Muscle of leg (tissue), 11 donors: ENCODE results near the gene ELAVL1. TPM values are rescaled to one million over a fixed set of nuclear protein-coding genes. Genes with fewer than 3 reads are reported as not detected.
A peak's percentile ranks its signal among the peaks of the same experiment; 100 is the strongest.

Experiments used
- DNase-seq: peaks from one replicate; pipeline ENCODE4 v3.0.0; 2013
- H3K27ac ChIP-seq: one replicate; pipeline ENCODE4 v1.5.1; 2013; ENCODE audit warnings: mild to moderate bottlenecking, low read length, control low read depth
- H3K27me3 ChIP-seq: one replicate; pipeline ENCODE4 v1.6.1; 2013; ENCODE audit warnings: low read length; ENCODE audit not compliant: control insufficient read depth, insufficient read depth
- H3K36me3 ChIP-seq: one replicate; pipeline ENCODE4 v1.6.1; 2013; ENCODE audit warnings: low read length; ENCODE audit not compliant: control insufficient read depth, insufficient read depth
- H3K4me1 ChIP-seq: one replicate; pipeline ENCODE4 v1.6.1; 2013; ENCODE audit warnings: low read length; ENCODE audit not compliant: control insufficient read depth, insufficient read depth
- H3K4me3 ChIP-seq: one replicate; pipeline ENCODE4 v1.5.1; 2013; ENCODE audit warnings: low read length, control low read depth
- H3K9me3 ChIP-seq: replicated peaks from 2 replicates; pipeline ENCODE4 v1.6.1; 2013; ENCODE audit warnings: low read depth, low read length; ENCODE audit not compliant: control insufficient read depth
- WGBS: methylation state at CpG from one replicate; pipeline ENCODE4 v1.1.5; 2013; ENCODE audit warnings: missing lambda C conversion rate; ENCODE audit not compliant: insufficient coverage; 5-methylcytosine and 5-hydroxymethylcytosine counted together
- polyA plus RNA-seq, 8 donors: library from polyadenylated mRNA; unstranded; fragments of 120-200 nt; gene quantifications; one replicate each; pipeline versions ENCODE4 v1.2.1 to v1.2.3, GENCODE V29; 2013; ENCODE audit warnings: inconsistent platforms in 1 of 8, low replicate concordance in 1 of 8; ENCODE audit not compliant: insufficient read length in 8 of 8, insufficient read depth in 1 of 8
- total RNA-seq: library from RNA; stranded (reverse); fragments of 120-200 nt; gene quantifications from one replicate; pipeline ENCODE4 v1.2.4, GENCODE V29; 2013

Gene ELAVL1
- total and polyA plus RNA-seq, 9 donors, result 36.7 to 67.4 (median 56.7) TPM

DNA sequence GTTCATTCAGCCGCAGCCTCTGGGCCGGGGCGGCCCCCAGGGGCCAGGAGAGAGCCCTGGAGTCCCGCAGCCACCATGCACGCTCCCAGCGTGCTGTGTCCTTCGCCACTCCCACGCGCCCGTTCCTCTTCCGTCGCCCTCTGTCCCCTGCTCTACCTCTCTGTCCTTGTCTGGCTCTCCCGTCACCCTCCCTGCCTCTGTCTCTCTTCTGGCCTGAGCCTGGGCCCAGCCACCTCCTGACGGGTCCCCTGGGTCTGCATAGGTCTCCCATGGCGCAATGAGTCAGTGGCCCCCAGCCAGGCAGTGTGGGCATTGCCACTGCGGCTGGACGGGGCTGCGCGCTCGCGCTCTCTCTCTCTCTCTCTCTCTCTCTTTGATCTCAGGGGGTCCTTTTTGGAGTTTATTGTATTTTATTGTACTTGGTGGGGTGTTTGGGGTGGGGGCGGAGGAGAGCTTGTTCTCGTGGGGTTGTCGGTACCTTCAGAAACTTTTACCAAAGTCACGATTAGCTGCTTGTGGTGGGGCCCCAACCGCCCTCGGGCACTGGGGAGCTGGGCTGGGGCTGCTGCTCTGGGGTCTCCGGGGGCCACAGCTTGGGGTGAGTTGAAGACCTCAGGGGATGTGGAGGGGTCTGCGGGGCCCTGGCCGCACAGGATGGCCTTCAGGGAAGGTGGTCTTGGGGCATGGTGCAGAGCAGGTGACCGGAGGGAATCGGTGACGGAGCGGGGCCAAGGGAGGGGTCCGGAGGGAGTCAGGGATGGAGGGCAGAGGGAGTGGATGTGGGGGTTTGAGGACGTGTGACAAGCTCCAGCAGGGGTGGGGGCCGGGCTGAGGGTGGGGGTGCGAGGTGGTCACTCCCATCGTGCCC is 92.5 kb downstream of the ELAVL1 start:
- Histone ChIP-seq H3K36me3 (peaks cover 42% of the 10 kb centered on the region), H3K4me1 (peaks cover 20% of the 10 kb centered on the region), H3K27ac (no peak overlapping the region), H3K4me3 (no peak overlapping the region), H3K9me3 (no peaks in the 10 kb centered on the region), H3K27me3 (peaks cover 45% of the 10 kb centered on the region)
- WGBS, result 92% methylated on average over 22 of the region's 39 CpGs
- peak; percentile 8 for DNase-seq

DNA sequence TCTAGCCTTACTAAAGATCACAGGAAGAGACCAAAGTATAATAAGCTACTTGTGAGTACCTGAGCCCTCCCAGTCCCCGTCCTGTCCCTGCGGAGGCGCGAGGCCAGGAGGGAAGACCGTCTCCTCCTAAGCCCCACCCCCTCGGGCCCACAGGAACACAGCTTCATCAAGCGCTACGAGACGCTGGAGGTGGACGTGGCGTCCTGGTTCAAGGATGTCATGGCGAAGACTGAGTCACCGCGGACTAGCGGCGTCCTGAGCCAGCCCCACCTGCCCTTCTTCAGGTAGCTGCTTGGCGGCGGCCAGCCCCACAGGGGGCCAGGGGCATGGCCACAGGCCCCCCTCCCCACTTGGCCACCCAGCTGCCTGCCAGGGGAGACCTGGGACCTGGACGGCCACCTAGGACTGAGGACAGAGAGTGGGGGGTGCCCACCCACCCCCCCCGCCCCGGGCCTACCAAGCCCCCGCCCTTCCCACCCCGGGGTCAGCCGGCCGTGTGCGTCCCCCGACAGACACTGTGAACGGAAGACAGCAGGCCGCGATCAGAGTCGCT is 93.2 kb downstream of the ELAVL1 start:
- Histone ChIP-seq H3K36me3 (peaks cover 42% of the 10 kb centered on the region), H3K27ac (no peak overlapping the region), H3K9me3 (no peaks in the 10 kb centered on the region), H3K4me1 (peaks cover 18% of the 10 kb centered on the region), H3K27me3 (peaks cover 38% of the 10 kb centered on the region), H3K4me3 (no peak overlapping the region)
- DNase-seq, result no peak
- 82% methylated on average over 27 of the region's 31 CpGs for WGBS

DNA sequence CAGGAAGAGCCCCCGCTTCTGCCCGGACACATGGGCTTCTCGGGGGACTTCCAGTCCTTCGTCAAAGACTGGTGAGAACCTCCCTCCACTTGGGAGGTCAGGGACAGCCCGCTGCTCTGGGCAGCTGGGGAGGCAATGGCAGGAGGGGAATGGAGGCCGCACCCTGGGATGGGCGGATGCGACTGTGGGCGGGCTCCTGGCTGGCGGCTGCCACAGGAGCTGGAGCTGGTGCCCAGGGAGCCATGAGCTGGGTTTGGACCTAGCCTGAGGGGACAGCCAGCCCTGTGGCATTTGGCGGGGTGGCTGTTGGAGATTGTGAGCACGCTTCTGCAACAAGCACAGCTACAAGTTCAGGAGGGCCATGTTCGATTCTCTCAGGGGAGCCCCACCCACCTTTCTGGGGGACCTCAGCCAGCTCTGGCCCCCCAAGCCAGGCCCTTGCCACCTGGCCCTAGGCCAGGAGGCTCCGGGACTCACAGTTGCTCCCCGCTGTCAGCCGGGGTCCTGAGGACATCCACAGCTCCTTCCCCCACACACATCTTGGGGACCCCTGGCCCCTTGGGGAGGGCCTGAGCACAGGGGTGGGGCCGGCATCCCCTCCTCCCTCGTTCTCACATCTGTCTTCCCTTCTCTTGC is 93.8 kb downstream of the ELAVL1 start:
- no peaks in the 10 kb centered on the region for H3K9me3 ChIP-seq
- DNase-seq, result no peak
- H3K27ac ChIP-seq, result no peak overlapping the region
- peaks cover 42% of the 10 kb centered on the region for H3K36me3 ChIP-seq
- H3K4me3 ChIP-seq, result no peak overlapping the region
- H3K4me1 ChIP-seq, result peaks cover 14% of the 10 kb centered on the region
- peaks cover 32% of the 10 kb centered on the region for H3K27me3 ChIP-seq
- 93% methylated on average over 13 of the region's 18 CpGs for WGBS

DNA sequence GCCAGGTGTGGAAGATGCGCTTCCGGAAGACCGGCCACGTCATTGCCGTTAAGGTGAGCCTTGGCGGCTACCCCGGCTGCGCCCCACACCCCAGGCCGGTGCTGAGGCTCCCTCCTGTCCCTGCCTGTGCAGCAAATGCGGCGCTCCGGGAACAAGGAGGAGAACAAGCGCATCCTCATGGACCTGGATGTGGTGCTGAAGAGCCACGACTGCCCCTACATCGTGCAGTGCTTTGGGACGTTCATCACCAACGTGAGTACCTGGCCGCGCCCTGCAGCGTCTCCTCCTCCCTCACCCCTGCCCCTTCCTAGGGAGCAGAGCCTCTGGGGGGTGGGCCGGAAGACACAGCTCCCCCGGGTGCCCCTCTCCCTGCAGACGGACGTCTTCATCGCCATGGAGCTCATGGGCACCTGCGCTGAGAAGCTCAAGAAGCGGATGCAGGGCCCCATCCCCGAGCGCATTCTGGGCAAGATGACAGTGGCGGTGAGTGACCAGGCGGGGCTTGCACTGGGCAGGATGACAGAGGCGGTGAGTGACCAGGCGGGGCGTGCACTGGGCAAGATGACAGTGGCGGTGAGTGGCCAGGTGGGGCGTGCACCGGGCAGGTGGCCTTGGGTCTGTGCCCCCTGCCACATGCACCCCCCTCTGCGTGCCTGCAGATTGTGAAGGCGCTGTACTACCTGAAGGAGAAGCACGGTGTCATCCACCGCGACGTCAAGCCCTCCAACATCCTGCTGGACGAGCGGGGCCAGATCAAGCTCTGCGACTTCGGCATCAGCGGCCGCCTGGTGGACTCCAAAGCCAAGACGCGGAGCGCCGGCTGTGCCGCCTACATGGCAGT is 94.9 kb downstream of the ELAVL1 start:
- H3K27ac ChIP-seq, result no peak overlapping the region
- peaks cover 21% of the 10 kb centered on the region for H3K27me3 ChIP-seq
- H3K9me3 ChIP-seq, result no peaks in the 10 kb centered on the region
- no peak overlapping the region for H3K4me3 ChIP-seq
- no peak for DNase-seq
- WGBS, result 90% methylated on average over 41 of the region's 54 CpGs
- peaks cover 7% of the 10 kb centered on the region for H3K4me1 ChIP-seq
- H3K36me3 ChIP-seq, result peaks cover 50% of the 10 kb centered on the region

DNA sequence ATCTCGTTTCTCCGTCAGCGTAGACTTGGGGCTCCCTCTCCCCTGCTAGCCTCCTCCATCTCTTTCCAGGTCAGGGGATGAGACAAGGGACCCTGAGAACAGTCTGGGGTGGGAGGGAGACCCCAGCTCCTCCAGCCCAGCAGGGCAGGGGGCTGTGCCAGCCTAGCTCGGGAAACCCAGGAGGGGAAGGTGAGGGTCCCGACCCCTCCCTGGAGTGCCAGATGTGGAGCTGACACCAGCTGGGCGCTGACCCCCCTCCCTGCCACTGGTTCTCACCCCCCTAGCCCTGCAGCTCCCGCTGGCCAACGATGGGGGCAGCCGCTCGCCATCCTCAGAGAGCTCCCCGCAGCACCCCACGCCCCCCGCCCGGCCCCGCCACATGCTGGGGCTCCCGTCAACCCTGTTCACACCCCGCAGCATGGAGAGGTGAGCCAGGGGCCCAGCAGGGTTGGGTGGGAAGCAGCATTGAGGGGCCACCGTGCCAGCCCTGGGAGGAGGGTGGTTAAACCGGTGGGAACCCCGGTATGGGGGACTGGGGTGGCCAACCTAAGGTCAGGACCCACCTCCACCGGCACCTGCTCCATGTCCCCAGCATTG is 95.9 kb downstream of the ELAVL1 start:
- H3K36me3 ChIP-seq, result peaks cover 54% of the 10 kb centered on the region
- no peak overlapping the region for H3K27ac ChIP-seq
- peaks cover 11% of the 10 kb centered on the region for H3K27me3 ChIP-seq
- 91% methylated on average over 8 of the region's 21 CpGs for WGBS
- DNase-seq, result peak; percentile 7
- no peak overlapping the region for H3K4me3 ChIP-seq
- no peaks in the 10 kb centered on the region for H3K9me3 ChIP-seq
- peaks cover 17% of the 10 kb centered on the region for H3K4me1 ChIP-seq

DNA sequence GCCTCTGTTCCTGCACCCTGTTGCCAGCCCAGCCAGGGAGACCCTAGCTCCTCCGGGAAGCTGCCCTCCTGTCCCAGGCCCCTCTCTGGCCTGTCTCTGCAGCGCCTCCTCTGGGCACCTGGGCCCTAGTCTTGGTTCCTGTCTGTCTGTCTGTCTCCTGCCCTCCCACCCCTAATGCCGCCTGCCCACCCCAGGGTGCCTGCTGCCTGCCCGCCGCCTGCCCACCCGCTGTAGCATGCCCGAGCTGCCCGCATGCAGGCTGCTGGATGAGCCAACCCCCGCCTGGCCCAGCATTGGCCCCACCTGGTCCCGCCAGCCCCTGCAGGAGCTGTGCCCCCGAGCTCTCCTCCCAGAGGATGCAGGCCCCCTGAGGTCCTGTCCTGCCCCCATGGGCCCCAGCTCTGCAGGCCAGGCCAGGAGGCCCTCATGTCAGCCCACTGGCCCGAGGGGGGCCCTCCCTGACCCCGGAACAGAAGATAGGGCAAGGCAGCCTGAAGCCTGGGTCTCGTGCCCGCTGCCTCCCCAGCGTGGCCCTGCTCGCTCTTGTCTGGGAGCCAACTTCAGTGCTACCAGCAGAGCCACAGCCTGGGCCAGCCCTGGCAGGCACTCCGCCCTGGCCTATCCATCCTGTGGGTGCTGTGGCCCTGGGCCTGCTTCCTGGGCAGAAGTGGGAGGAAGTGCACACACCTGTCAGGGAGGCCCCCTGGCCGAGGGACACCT is 96.5 kb downstream of the ELAVL1 start:
- Histone ChIP-seq H3K27ac (no peak overlapping the region), H3K9me3 (no peaks in the 10 kb centered on the region), H3K4me3 (no peak overlapping the region), H3K27me3 (peaks cover 5% of the 10 kb centered on the region), H3K36me3 (peaks cover 54% of the 10 kb centered on the region), H3K4me1 (peaks cover 20% of the 10 kb centered on the region)
- 79% methylated on average over 11 of the region's 19 CpGs for WGBS
- peak; percentile 6 for DNase-seq

Other genes starting within 250 kb of the ELAVL1 start
- gene CLEC4M, start 242.4 kb downstream of the ELAVL1 start, total RNA-seq, result not detected
- under 1 TPM in 1 of 8 donors, not detected in 7; 0.12 TPM for gene CLEC4M, start 242.4 kb downstream of the ELAVL1 start, polyA plus RNA-seq
- 8.7 TPM for gene EVI5L, start 175.4 kb downstream of the ELAVL1 start, total RNA-seq
- 10 to 100 TPM; 12.1 to 20.0 (median 15.7) TPM for gene EVI5L, start 175.4 kb downstream of the ELAVL1 start, polyA plus RNA-seq
- 0.09 TPM for gene PRR36, start 131.3 kb downstream of the ELAVL1 start, total RNA-seq
- gene PRR36, start 131.3 kb downstream of the ELAVL1 start, polyA plus RNA-seq, result under 1 TPM; 0.20 to 0.96 (median 0.39) TPM
- gene LRRC8E, start 117.1 kb downstream of the ELAVL1 start, total RNA-seq, result 0.13 TPM
- under 1 TPM in 7 of 8 donors, not detected in 1; 0.18 to 0.82 (median 0.31) TPM for gene LRRC8E, start 117.1 kb downstream of the ELAVL1 start, polyA plus RNA-seq
- gene MAP2K7, start 101.8 kb downstream of the ELAVL1 start, total RNA-seq, result 8.0 TPM
- gene MAP2K7, start 101.8 kb downstream of the ELAVL1 start, polyA plus RNA-seq, result 10 to 100 TPM; 19.8 to 26.9 (median 23.3) TPM
- 0.31 TPM for gene TGFBR3L, start 90.8 kb downstream of the ELAVL1 start, total RNA-seq
- under 1 TPM in 7 of 8 donors, not detected in 1; 0.09 to 0.73 (median 0.49) TPM for gene TGFBR3L, start 90.8 kb downstream of the ELAVL1 start, polyA plus RNA-seq
- gene SNAPC2, start 85.3 kb downstream of the ELAVL1 start, total RNA-seq, result 10.6 TPM
- gene SNAPC2, start 85.3 kb downstream of the ELAVL1 start, polyA plus RNA-seq, result 10 to 100 TPM; 17.2 to 22.1 (median 20.1) TPM
- 0.58 TPM for gene CTXN1, start 79.5 kb downstream of the ELAVL1 start, total RNA-seq
- gene CTXN1, start 79.5 kb downstream of the ELAVL1 start, polyA plus RNA-seq, result 1 to 10 TPM; 1.7 to 5.3 (median 2.8) TPM
- 40.5 TPM for gene TIMM44, start 62.0 kb downstream of the ELAVL1 start, total RNA-seq
- gene TIMM44, start 62.0 kb downstream of the ELAVL1 start, polyA plus RNA-seq, result 10 to 100 TPM; 44.6 to 66.3 (median 57.4) TPM
- gene CCL25, start 47.1 kb upstream of the ELAVL1 start, total RNA-seq, result not detected
- gene CCL25, start 47.1 kb upstream of the ELAVL1 start, polyA plus RNA-seq, result 10 to 100 TPM in 1 of 8 donors, 1 to 10 TPM in 1, under 1 TPM in 3, not detected in 3; 0.18 to 45.5 (median 0.36) TPM
- 4.8 TPM for gene FBN3, start 144.0 kb upstream of the ELAVL1 start, total RNA-seq
- 10 to 100 TPM in 6 of 8 donors, 1 to 10 TPM in 2; 7.5 to 17.7 (median 13.5) TPM for gene FBN3, start 144.0 kb upstream of the ELAVL1 start, polyA plus RNA-seq
- 15.6 TPM for gene CERS4, start 203.7 kb upstream of the ELAVL1 start, total RNA-seq
- 10 to 100 TPM; 11.7 to 24.1 (median 16.3) TPM for gene CERS4, start 203.7 kb upstream of the ELAVL1 start, polyA plus RNA-seq